ENCODE results near the gene AHDC1.

- TF ChIP-seq EZH2phosphoT487 (IDR thresholded peaks at IDR 0.05; ENCODE audit: insufficient read depth, low read depth) = no peak
- no peak for TF ChIP-seq EZH2 (IDR thresholded peaks at IDR 0.05; ENCODE audit: insufficient read depth, poor library complexity, severe bottlenecking)
These were observed 4.9 kb downstream of the AHDC1 start for GRCh38 chr1:27598902-27599528.
